ENCODE measurements around the gene CHP1.
"Not testable (repeated sequence)": the region's sequence is repeated elsewhere in the genome, so short reads cannot be mapped to it uniquely, and the experiment has no call there.

Gene CHP1

DNA sequence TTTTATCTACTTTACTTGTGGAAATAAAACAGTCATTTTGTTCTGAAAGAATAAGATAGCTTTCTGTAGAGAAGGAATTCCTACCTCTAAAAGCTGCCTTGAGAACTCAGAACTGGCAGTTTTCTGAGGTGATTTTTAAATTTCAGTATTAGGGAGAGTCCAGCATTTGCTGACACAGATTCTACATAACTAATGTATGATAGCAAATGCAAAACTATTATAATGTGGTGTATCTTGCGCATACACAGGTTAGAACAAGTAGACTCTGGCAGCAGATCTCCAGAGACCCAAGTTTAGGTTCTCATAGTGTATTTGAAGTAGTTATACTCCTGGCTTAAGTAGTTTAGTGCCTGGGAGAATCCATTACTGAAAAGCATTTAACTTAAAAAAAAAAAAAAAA lies 70.5 kb downstream of the CHP1 start:
- no peak for DNase-seq

DNA sequence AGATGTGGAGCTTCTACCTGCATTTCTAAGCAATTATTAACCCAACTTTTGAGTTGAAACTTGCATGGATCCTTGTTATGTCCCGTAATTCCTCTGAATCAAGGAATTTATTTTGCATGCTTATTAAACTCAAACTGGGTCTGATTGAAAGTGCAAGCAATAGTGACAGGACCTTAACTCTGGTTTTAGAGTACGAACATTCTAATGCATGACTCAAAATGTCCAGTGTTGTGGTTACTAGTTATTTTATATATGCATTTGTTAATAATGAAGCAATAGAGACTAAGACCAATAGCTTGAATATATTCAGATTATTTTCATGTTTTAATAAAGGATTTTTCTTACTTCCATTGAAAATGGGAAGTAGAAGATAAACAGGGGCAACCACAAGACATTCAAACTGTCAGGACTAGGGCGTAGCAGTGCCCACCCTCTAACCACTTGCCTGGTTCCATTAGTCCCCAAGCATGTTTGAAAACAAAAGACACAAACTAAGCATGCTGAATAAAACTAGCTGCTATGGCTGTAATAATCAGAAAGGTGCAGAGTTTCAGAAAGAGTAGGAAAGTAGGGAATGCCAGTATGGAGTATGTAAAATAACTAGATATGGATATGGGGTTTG lies 73.2 kb downstream of the CHP1 start:
- no peak for DNase-seq

GRCh38 chr15:41307679-41308078 lies 76.6 kb downstream of the CHP1 start:
- DNase-seq = no peak

DNA sequence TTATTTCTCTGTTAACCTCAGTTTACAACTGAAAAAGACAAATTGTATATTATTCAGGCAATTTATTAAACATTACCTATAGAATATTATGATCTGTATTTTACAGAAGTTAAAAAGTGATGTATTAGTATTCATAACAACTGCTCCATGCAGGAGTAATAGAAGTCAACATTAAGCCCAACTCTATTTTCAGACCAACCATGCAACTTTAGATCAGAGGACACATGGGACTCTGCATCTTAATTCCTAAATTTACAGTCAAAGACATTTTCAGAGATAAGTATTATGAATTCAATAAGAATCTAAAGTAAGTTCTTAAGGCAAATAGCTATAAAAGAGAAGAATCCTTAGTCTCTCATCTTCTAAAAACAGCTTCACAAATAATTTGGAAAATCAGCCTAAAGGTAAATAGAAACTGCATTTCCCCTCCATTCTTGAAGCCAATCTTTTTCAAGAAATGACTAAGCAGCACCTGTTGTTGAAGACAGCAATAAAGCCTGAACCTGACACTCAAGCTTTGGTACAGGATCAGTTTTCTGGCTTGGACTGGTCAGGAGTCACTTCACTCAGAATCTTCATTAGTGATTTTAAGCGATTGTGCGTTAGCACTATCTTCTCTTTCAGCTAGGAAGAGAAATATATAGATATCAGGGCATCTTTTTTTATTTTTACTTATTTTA lies 78.3 kb downstream of the CHP1 start:
- DNase-seq = no peak

DNA sequence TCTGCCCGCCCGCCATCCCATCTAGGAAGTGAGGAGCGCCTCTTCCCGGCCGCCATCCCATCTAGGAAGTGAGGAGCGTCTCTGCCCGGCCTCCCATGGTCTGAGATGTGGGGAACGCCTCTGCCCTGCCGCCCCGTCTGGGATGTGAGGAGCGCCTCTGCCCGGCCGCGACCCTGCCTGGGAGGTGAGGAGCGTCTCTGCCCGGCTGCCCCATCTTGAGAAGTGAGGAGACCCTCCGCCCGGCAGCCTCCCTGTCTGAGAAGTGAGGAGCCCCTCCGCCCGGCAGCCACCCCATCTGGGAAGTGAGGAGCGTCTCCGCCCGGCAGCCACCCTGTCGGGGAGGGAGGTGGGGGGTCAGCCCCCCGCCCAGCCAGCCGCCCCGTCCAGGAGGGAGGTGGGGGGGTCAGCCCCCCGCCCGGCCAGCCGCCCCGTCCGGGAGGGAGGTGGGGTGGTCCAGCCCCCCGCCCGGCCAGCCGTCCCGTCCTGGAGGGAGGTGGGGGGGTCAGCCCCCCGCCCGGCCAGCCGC lies 89.8 kb downstream of the CHP1 start:
- DNase-seq = not testable (repeated sequence)

- DNase-seq = no peak
Measured at GRCh38 chr15:41323611-41324010, 92.5 kb downstream of the CHP1 start.

- no peak for DNase-seq
Measured at GRCh38 chr15:41331281-41331680, 100.2 kb downstream of the CHP1 start.
